ENCODE results near the gene PKDREJ. TPM values are rescaled to one million over a fixed set of nuclear protein-coding genes. Genes with fewer than 3 reads are reported as not detected.

Gene PKDREJ
- total and polyA plus RNA-seq, 12 donors, result 0.01 to 0.23 (median 0.10) TPM; not detected in 1

- DNase-seq (no peak), ATAC-seq (no peak)
- Histone ChIP-seq H3K4me3 (peak overlapping the region in 7 of 10 donors; percentile 1 to 47 (median 37)), H3K4me1 (peaks cover 10 to 43% (median 30%) of the 10 kb centered on the region in 9 donors), H3K27me3 (no peaks in the 10 kb centered on the region), H3K9me3 (peaks cover 0 to 10% (median 0%) of the 10 kb centered on the region in 11 donors), H3K36me3 (peaks cover 0 to 85% (median 44%) of the 10 kb centered on the region in 9 donors), H3K27ac (peak overlapping the region; percentile 26 to 90 (median 76))
- 90 to 91% methylated on average over 15 of the region's 15 CpGs for WGBS, 2 donors
- intact Hi-C loops (cut with DNase I), result no loop called here
- TF ChIP-seq CTCF (IDR thresholded peaks at IDR 0.05), result no peak
Observed at GRCh38 chr22:46286941-46287872, 24.1 kb upstream of the PKDREJ start.

- no peak overlapping the region for H3K4me3 ChIP-seq
- 95 to 99% methylated on average over 3 of the region's 3 CpGs for WGBS, 2 donors
Observed at GRCh38 chr22:46286006-46286405, 22.9 kb upstream of the PKDREJ start.

GRCh38 chr22:46281866-46282678 is 18.9 kb upstream of the PKDREJ start:
- TF ChIP-seq CTCF (IDR thresholded peaks at IDR 0.05), result no peak

More at GRCh38 chr22:46286006-46286405, 22.9 kb upstream of the PKDREJ start:
- no peaks in the 10 kb centered on the region for H3K27me3 ChIP-seq
- no peak overlapping the region for H3K27ac ChIP-seq
- intact Hi-C loops (cut with DNase I), result no loop called here
- H3K4me1 ChIP-seq, result peaks cover 10 to 45% (median 31%) of the 10 kb centered on the region in 9 donors
- no peak for ATAC-seq
- DNase-seq, result no peak
- peaks cover 0 to 86% (median 46%) of the 10 kb centered on the region in 9 donors for H3K36me3 ChIP-seq
- no peak for TF ChIP-seq CTCF (IDR thresholded peaks at IDR 0.05)
- H3K9me3 ChIP-seq, result no peaks in the 10 kb centered on the region

More at GRCh38 chr22:46281866-46282678, 18.9 kb upstream of the PKDREJ start:
- intact Hi-C loops (cut with DNase I), result no loop called here
- Histone ChIP-seq H3K36me3 (peaks cover 0 to 100% (median 68%) of the 10 kb centered on the region in 9 donors), H3K4me3 (no peak overlapping the region), H3K4me1 (peaks cover 4 to 31% (median 18%) of the 10 kb centered on the region in 9 donors), H3K27ac (peak overlapping the region in 1 of 10 donors; percentile 88), H3K9me3 (no peaks in the 10 kb centered on the region), H3K27me3 (no peaks in the 10 kb centered on the region)
- 93 to 97% methylated on average over 13 of the region's 13 CpGs for WGBS, 2 donors
- DNase-seq (no peak), ATAC-seq (no peak)

Data from heart right ventricle (tissue), 16 donors.